Suppressor macrophage treated with lipopolysaccharide for 4 hours (primary cell): ENCODE results near the gene SERP2.
A peak's percentile ranks its signal among the peaks of the same experiment; 100 is the strongest.

Source experiments
- DNase-seq: peaks from one replicate; pipeline ENCODE4 v3.0.0-alpha.2; 2020

The SERP2 gene

DNA sequence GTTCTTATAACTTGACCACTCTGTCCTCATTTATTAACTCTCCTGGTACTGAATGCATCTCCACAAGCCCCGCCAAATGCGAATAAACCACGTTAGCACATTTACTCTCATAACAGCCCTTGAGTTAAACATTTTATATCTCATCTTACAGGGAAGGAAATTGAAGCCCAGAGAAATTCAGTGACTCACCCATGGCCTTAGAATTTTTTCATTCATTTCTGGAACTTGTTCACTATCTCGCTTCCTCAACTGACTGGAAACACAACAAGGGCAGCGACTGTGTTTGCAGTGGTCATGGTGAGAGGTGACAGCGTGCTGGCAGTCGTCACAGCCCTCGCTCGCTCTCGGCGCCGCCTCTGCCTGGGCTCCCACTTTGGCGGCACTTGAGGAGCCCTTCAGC is 39.5 kb downstream of the SERP2 start:
- no peak for DNase-seq

DNA sequence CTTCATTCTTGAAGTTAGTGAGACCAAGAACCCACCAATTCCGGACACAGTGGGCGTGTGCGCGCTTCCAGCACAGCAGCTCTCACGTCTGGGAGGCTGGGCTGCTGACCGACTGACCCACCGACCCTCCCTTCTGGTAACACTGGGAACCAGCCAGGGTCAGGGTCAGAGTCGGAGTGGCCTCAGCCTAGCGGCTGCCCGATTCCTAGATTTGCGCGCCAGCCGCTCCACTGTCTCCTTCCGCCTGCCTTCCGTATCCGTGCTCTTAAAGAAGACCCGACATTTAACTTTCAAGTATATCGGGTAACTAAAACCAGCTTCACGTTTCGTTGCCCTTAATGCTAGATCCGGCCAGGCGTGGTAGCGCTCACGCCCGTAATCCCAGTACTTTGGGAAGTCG is 41.1 kb downstream of the SERP2 start:
- DNase-seq = no peak

DNA sequence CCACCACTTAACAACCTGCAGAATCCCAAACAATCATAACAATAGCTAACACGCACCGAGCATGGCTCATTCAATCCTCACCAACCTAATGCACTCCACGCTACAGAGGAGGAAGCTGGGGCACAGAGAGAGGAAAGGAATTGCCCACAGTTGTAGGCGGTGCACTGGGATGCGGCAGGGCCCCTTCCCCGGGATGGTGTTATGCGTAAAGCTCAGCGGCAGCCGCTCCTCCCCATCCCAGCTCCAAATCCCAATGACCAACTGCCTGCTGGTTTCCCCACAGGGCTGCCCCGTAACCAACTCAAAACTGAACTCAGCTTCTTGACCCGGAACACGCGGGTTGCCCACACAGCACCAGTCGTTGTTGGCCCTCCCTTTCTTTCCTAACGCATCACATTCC is 42.2 kb downstream of the SERP2 start:
- no peak for DNase-seq

DNA sequence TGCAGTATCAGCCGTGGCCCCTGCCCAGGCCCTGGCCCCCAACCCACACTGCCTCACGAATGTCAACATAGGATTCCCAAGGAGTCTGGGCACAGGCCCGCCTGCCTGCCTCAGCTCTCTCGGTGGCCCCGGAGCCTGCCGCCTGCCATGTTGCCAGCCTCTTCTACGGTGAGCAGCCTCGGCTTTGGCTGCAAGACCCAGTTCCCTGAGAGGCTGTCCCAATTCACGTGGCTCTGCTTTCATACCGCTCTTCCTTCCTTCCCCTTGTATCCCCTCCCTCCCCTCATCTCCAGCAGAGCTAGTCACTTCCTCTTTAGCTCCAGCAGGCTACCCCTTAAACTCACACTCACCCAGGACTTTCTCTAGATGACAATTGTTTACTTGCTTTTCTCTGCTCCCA is 42.7 kb downstream of the SERP2 start:
- peak; percentile 49 for DNase-seq

DNA sequence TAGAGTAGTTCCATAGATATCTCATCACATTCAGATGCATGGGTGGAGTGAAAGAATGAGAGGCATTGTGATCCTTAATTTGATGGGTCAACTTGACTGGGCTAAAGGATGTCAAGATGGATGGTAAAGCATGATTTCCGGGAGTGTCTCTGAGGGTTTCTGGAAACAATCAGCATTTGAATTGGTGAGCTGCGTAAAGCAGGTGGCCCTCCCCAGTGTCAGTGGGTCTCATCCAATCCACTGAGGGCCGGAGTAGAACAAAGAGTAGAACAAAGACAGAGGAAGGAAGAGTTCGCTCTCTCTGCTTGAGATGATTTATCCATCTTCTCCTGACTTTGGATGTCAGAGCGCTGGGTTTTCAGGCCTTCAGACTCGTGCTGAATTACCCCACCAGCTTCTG is 43.1 kb downstream of the SERP2 start:
- DNase-seq = no peak

DNA sequence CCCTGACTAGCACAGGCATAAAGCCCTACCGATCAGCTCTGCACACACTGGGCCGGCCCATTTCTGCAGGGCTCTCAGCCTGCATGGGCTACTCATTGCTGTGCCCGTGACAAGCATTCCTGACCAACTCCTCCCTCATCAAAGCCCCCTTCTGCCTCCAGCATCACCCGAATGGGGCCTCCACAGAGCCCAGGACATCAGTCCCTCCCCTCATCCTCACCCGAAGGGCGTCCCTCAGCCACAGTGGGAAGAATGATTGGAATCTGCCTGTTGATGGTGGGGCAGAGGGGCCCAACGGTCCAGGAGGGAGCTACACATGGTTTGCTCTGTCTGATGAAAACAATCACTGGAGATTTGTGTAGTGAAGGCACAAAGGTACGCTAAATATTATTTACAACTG is 43.8 kb downstream of the SERP2 start:
- DNase-seq = no peak

DNA sequence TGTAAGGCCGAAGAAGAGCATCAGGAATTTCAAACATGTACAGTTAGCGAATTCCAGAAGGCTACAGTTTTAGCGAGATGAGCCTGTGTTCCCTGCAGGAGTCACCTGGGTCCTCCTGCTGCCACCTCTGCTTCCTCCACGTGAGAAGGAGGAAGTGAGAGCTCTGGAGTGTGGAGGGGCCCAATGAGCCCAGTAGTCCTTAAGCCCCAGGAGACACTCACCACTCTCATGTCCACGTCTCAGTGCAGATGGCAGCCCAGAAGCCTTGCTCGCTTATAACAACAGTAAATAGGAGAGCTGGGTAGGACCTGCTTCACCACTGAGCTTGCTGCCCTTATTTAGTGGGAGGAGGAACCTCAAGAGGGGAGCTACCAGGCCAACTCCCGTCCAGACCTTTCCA is 44.3 kb downstream of the SERP2 start:
- no peak for DNase-seq

- DNase-seq = no peak
Observed at GRCh38 chr13:44420376-44421220, 47.0 kb downstream of the SERP2 start.

- DNase-seq = no peak
Observed at GRCh38 chr13:44421853-44422525, 48.4 kb downstream of the SERP2 start.

- DNase-seq = no peak
Observed at GRCh38 chr13:44422755-44423643, 49.4 kb downstream of the SERP2 start.

- no peak for DNase-seq
Observed at GRCh38 chr13:44423824-44424223, 50.2 kb downstream of the SERP2 start.

DNA sequence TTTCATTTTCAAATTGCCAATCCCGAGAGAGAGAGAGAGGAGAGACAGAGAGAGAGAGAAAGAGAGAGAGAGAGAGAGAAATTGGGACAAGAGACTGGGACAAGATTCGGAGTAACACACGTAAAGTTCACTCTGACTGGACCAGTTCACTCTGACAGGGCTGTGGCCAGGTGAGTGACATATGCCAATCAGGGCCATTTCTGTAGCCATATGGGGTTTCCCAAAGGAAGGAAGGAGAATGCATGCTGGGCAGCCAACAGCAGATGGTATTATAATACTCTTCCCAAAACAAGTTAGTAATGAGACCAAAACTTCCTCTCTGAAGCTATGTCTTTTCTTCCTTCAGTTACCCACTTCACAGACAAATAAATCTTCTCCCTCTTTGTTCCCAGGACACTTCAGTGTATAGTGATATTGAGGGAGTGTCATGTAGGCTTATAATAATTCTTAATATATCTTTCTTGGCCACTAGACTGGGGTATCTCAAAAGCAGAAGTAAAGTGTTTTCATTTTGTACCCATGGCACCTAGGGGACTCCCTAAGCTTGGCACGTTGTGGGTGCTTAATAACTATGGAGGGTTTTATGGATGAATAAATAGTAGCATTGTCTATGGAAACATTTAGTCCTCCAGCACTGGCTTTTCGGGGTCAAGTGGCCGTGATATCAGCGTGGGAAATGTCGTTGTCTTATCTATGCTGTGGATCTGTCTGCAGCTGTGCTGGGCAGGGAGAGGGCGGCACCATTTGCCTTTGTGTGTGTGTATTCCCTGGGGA is 51.6 kb downstream of the SERP2 start:
- no peak for DNase-seq

DNA sequence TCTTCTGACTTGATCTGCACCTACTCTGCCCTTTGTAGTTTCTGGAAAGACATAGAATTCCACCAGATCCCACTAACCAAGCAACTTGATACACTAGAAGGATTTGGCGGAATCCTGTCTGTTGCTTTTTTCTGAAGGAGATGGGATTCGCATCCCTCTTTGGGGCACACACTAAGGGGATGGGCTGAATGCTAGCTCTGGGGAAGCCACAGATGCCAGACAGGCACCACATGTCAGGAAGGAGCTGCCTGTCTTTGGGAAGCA is 52.1 kb downstream of the SERP2 start:
- DNase-seq = no peak

DNA sequence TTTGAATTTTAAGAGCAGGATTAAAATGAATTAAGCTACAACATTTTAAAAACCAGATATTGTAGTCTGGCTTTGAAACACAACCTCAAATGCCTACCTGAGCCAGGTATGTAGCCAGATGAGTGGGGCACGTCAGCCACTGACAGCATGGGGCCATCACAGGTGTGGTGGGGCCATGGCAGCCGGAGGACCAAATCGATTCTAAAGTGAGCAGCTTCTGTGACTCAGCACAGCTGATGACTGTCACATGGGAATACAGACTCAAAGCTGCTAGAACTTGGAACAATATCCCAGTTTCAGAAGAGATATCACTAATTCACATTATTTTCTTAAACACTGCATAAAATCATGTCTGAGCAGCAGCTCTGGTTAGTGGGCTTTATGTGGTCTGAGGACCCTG is 52.8 kb downstream of the SERP2 start:
- no peak for DNase-seq

DNA sequence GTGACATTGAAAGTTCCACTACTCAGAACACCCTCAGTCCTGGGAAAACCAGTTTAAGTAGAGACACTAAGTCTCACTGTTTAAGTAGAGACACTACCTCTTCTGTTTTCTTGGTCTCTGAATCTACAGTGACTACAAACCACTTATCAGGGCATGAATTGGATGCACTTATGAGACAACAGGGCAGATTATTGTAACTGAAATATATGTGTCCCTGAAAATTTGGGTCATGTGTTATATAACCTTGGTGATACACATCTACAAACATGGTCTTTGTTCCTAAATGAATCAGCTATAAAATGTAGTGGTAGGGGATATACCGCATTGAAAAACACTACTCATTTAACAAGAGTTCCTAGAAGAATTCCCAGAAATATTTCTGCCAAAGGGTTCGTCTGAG is 55.7 kb downstream of the SERP2 start:
- no peak for DNase-seq

DNA sequence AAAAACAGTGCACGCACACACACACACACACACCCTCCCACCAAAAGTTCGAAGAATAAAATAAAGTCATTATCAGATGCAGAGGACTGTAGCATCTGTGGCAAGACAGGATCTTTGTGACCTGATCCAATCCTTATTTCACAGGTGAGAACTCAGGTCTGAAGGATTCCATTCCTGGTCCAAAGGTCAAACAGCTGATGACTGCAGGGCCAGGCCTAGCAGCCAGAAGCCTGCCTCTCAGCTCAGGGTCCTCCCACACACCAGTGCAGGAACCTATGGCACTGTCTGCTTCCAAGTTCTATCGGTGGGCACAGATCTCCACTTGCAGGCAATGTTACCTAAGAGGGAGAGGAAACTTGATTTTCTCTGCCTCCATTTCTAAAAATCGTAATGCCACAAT is 57.5 kb downstream of the SERP2 start:
- no peak for DNase-seq

DNA sequence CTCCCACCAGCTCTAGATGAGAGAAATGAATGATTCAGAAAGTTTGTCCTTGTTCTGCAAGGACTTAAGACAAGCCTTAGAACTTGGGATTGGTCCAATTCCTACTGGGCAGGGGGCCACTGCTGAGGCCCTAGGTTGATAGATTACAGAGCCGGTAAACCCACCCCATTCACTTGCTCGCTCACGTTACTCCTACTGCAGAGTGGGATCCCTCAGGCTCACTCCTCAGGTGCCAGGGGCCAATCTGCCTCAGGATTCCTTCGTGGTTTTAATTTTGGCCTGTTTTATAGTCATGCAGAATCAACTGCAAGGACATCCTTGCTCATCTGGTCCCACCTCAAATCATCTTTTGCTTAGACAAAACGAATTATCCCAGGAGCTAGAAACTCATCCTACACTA is 59.0 kb downstream of the SERP2 start:
- DNase-seq = no peak

DNA sequence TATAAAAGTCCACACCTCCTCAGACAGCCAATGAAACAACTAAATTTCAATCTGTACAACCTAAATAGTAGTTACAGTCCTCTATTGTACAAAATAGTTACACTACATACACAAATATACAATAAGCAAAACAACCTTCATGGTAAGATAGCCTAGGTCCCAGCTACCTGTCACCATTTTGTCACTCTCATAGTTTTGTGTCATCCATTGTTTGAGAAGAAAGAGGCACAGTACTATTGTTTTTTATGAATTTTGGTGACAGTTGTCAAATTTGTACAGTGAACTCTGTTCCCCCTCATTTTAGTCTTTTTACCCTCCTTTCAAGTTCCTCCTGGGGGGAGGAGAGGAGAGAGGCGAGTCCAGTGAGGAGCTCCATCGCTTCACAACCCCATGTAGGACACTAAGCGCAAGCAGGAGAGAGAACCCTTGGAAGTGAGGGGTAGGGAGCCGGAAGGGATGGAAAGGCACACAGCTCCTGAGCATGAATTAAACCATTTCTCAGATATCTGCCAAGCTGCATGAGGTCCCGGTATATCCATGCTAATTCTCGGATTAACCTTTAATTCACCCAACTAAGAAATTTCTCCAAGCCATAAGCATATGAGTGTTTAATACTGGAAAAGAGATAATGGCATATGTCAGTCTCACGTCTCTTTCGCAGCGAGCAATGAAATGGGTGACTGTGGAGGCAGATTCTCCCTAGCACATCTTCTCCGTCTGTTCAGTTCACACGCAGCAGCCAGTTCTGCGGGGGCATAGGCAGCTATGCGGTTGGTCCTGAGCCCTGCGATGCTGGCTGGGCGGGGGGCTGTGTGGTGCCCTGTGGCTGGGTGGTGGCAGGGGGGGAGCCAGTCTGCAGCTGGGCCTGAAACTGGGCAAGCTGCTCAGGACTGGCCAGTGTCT is 60.5 kb downstream of the SERP2 start:
- DNase-seq = no peak

- no peak for DNase-seq
Observed at GRCh38 chr13:44434766-44435141, 61.1 kb downstream of the SERP2 start.

DNA sequence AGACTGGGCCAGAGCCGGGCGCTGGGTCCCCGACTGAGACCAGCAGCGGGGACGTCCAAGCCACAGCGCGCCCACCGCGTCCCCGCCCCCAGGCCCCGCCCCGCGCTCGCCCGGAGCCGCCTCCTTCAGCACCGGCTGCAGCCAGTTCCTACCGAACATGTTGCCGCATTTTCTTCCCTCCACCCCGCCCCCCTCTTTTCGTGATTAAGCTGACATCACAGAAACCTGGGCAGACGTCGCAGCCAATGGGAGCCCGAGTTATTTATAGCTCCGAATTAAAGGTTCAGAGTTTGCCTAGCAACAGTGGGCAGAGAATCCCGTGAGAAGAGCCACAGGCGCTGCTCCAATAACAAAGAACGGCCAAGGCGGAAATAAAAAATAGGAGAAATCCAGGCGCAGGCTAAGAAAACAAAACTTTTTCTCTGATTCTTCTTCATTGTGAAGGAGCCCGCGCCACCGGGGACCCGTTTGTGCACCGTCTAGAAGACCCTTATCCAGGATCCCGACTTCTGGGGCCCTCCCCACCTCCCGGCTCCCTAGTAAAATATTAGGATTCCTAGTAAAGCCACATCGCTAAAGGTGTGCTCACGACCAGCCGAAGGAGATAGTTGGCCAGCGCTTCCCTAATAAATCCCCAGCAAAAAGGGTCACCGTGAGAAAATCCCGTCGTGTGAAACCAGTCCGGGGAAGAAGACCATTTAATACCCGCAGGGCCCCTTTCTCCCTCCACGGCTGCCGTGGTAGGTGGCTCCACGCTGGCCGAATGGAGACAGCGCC is 61.7 kb downstream of the SERP2 start:
- DNase-seq = peak; percentile 85

GRCh38 chr13:44435919-44436510 is 62.4 kb downstream of the SERP2 start:
- peak; percentile 47 for DNase-seq
